NCI-H345 treated with DMSO at 0.1 percent for 48 hours (cell line): ENCODE data around the gene ABTB2.

Source experiments
- DNase-seq: peaks from one replicate; lab custom pipeline; 2025; ENCODE audit not compliant: unreplicated experiment; lab: John Stamatoyannopoulos, UW

Gene ABTB2

GRCh38 chr11:34155057-34155756 is 202.6 kb downstream of the ABTB2 start:
- no peak for DNase-seq

GRCh38 chr11:34154059-34154875 is 203.5 kb downstream of the ABTB2 start:
- no peak for DNase-seq

- DNase-seq: no peak
Observed at GRCh38 chr11:34151916-34152845, 205.6 kb downstream of the ABTB2 start.

GRCh38 chr11:34151166-34151565 is 206.6 kb downstream of the ABTB2 start:
- DNase-seq: no peak

- DNase-seq: no peak
Observed at GRCh38 chr11:34150494-34151151, 207.2 kb downstream of the ABTB2 start.

- no peak for DNase-seq
Observed at GRCh38 chr11:34149786-34150185, 208.0 kb downstream of the ABTB2 start.

GRCh38 chr11:34149274-34149673 is 208.5 kb downstream of the ABTB2 start:
- no peak for DNase-seq

- no peak for DNase-seq
Observed at GRCh38 chr11:34148504-34149165, 209.2 kb downstream of the ABTB2 start.

GRCh38 chr11:34147581-34147980 is 210.2 kb downstream of the ABTB2 start:
- no peak for DNase-seq

GRCh38 chr11:34146866-34147265 is 210.9 kb downstream of the ABTB2 start:
- no peak for DNase-seq

GRCh38 chr11:34146411-34146810 is 211.4 kb downstream of the ABTB2 start:
- no peak for DNase-seq

- no peak for DNase-seq
Observed at GRCh38 chr11:34145847-34146381, 211.9 kb downstream of the ABTB2 start.

- no peak for DNase-seq
Observed at GRCh38 chr11:34145073-34145472, 212.7 kb downstream of the ABTB2 start.

GRCh38 chr11:34143048-34143447 is 214.8 kb downstream of the ABTB2 start:
- DNase-seq: no peak

GRCh38 chr11:34140149-34140548 is 217.7 kb downstream of the ABTB2 start:
- DNase-seq: no peak

GRCh38 chr11:34139346-34139745 is 218.5 kb downstream of the ABTB2 start:
- DNase-seq: no peak

- no peak for DNase-seq
Observed at GRCh38 chr11:34136420-34136819, 221.4 kb downstream of the ABTB2 start.

GRCh38 chr11:34135439-34135838 is 222.4 kb downstream of the ABTB2 start:
- no peak for DNase-seq

GRCh38 chr11:34134765-34135164 is 223.0 kb downstream of the ABTB2 start:
- no peak for DNase-seq
